H1 (cell line): ENCODE data around the gene TMEM212. TPM values are rescaled to one million over a fixed set of nuclear protein-coding genes. Genes with fewer than 3 reads are reported as not detected.

Experiments
- KDM4A ChIP-seq: IDR thresholded peaks from one replicate; pipeline ENCODE4 v1.7.1; 2012; ENCODE audit warnings: low read depth, mild to moderate bottlenecking, moderate library complexity, low read length, inconsistent platforms; ENCODE audit not compliant: severe bottlenecking
- polyA plus RNA-seq, 7 experiments: library from polyadenylated mRNA; depleted of rRNA in 3 of 7; stranded (reverse) in 5 of 7; unstranded in 2 of 7; fragments of >200 nt in 5 of 7; fragments of 200-250 nt in 2 of 7; gene quantifications; 1 replicate in 5 of 7; 2 replicates in 1 of 7; 4 replicates in 1 of 7; pipeline versions ENCODE4 v1.2.1 to v1.2.3, GENCODE V29; 2011 to 2013; ENCODE audit warnings: missing spikeins in 2 of 7, mixed read lengths in 2 of 7
- total RNA-seq: library from RNA; stranded (reverse); fragmentation: NEBNext Ultra II Directional; extraction: Animal tissue kit (Norgen Biotek cat#: 25700); gene quantifications from 2 replicates; pipeline ENCODE4 v1.2.1, GENCODE V29; 2021

Gene TMEM212
- total and polyA plus RNA-seq, 2 of the 8 experiments (the other 6 are each of a cell fraction or from before 2014, with no cell fraction given): not detected

- no peak for TF ChIP-seq KDM4A
Measured at GRCh38 chr3:171847133-171847532, 4.0 kb downstream of the TMEM212 start (continued).
